Skin of body (tissue), 2 donors: ENCODE results near the gene FUT8. TPM values are rescaled to one million over a fixed set of nuclear protein-coding genes. Genes with fewer than 3 reads are reported as not detected.

Experiments
- DNase-seq: peaks from one replicate; lab custom pipeline; 2025; lab: John Stamatoyannopoulos, UW
- total RNA-seq: library from RNA; depleted of rRNA; stranded (reverse); fragments of >200 nt; gene quantifications from one replicate; pipeline ENCODE4 v1.2.3, GENCODE V29; 2014

The FUT8 gene
- total RNA-seq, 1 donor from 2014 or later: 39.6 TPM

GRCh38 chr14:65491274-65491673, 78.7 kb downstream of the FUT8 start:
- DNase-seq: no peak

- DNase-seq: no peak
Observed at GRCh38 chr14:65492266-65492665, 79.7 kb downstream of the FUT8 start.

GRCh38 chr14:65495196-65495595, 82.7 kb downstream of the FUT8 start:
- no peak for DNase-seq

GRCh38 chr14:65496178-65496993, 83.9 kb downstream of the FUT8 start:
- no peak for DNase-seq

- DNase-seq: no peak
Observed at GRCh38 chr14:65499138-65499537, 86.6 kb downstream of the FUT8 start.

- DNase-seq: no peak
Observed at GRCh38 chr14:65500075-65500474, 87.5 kb downstream of the FUT8 start.

- no peak for DNase-seq
Observed at GRCh38 chr14:65501328-65501727, 88.8 kb downstream of the FUT8 start.

GRCh38 chr14:65502676-65503124, 90.2 kb downstream of the FUT8 start:
- no peak for DNase-seq

GRCh38 chr14:65503771-65504170, 91.2 kb downstream of the FUT8 start:
- no peak for DNase-seq

- DNase-seq: no peak
Observed at GRCh38 chr14:65506801-65507200, 94.3 kb downstream of the FUT8 start.

- no peak for DNase-seq
Observed at GRCh38 chr14:65509842-65510241, 97.3 kb downstream of the FUT8 start.

- DNase-seq: no peak
Observed at GRCh38 chr14:65513671-65514070, 101.1 kb downstream of the FUT8 start.

GRCh38 chr14:65517635-65518542, 105.4 kb downstream of the FUT8 start:
- no peak for DNase-seq

- no peak for DNase-seq
Observed at GRCh38 chr14:65528069-65528468, 115.5 kb downstream of the FUT8 start.

GRCh38 chr14:65531148-65531547, 118.6 kb downstream of the FUT8 start:
- DNase-seq: no peak

- no peak for DNase-seq
Observed at GRCh38 chr14:65533736-65534404, 121.3 kb downstream of the FUT8 start.

GRCh38 chr14:65536781-65537423, 124.4 kb downstream of the FUT8 start:
- DNase-seq: no peak

GRCh38 chr14:65548878-65549277, 136.3 kb downstream of the FUT8 start:
- no peak for DNase-seq

GRCh38 chr14:65549429-65549828, 136.9 kb downstream of the FUT8 start:
- DNase-seq: no peak

- no peak for DNase-seq
Observed at GRCh38 chr14:65550779-65551643, 138.5 kb downstream of the FUT8 start.
